HepG2 (cell line): ENCODE measurements around the gene NPPA. TPM values are rescaled to one million over a fixed set of nuclear protein-coding genes. Genes with fewer than 3 reads are reported as not detected.

Experiments used
- ATAC-seq: fragments of 200-7000 bp; cut with Tn5 transposase; 3 replicates; pipeline ENCODE4 v1.9.1; 2020; ENCODE audit warnings: mild to moderate bottlenecking, moderate library complexity
- BruUV-seq: library from RNA; stranded (reverse); fragments of 400-500 nt; replicated peaks from 2 replicates; lab custom pipeline; 2021; lab: Mats Ljungman, UMichigan
- CTCF ChIA-PET: fragments of 300-600 bp; formaldehyde crosslinking; extraction: SDS; loops from one replicate; lab custom pipeline; 2021; ENCODE audit warnings: low total read pairs, inconsistent platforms, low intra/inter-chr PET ratio; lab: Yijun Ruan, JAX
- POLR2A ChIA-PET: fragments of 350-600 bp; sonication (Branson Sonifier 250); formaldehyde crosslinking; loops from one replicate; lab custom pipeline; 2020; ENCODE audit warnings: antibody characterized with exemption, inconsistent platforms; lab: Yijun Ruan, JAX
- DNase-seq: peaks from one replicate; pipeline ENCODE4 v3.0.0-alpha.2; 2015; ENCODE audit warnings: low spot score
- FAIRE-seq: peaks from 3 replicates; lab custom pipeline; 2011; peaks lifted over from hg19 to GRCh38; lab: Jason Lieb, UNC
- H2AFZ ChIP-seq: one replicate; pipeline ENCODE4 v1.6.1; 2011; ENCODE audit warnings: low read length, inconsistent platforms
- H3K27ac ChIP-seq: fragments of 300-600 bp; 3 replicates; pipeline ENCODE4 v1.8.0; 2011; ENCODE audit warnings: mixed run types, mild to moderate bottlenecking, mixed read lengths, low read length, inconsistent platforms; ENCODE audit not compliant: insufficient read depth; ENCODE audit errors: extremely low read length
- H3K27me3 ChIP-seq, 2 experiments: fragments of 200-600 bp in 1 of 2; 2 replicates in 1 of 2; 3 replicates in 1 of 2; pipeline versions ENCODE4 v1.6.0 to v1.8.0; 2011; ENCODE audit warnings: low read length in 2 of 2, mild to moderate bottlenecking in 2 of 2, moderate library complexity in 2 of 2, inconsistent platforms in 1 of 2; ENCODE audit not compliant: insufficient read depth in 2 of 2, control insufficient read depth in 1 of 2
- H3K36me3 ChIP-seq, 2 experiments: fragments of 200-600 bp in 1 of 2; replicated peaks in 1 of 2; 2 replicates in 1 of 2; 3 replicates in 1 of 2; pipeline versions ENCODE4 v1.5.1 to v1.8.0; 2011; ENCODE audit warnings: low read length in 2 of 2, inconsistent platforms in 1 of 2; ENCODE audit not compliant: insufficient read depth in 2 of 2, control insufficient read depth in 1 of 2
- H3K4me1 ChIP-seq: 2 replicates; pipeline ENCODE4 v1.5.1; 2012; ENCODE audit warnings: low read length, inconsistent platforms; ENCODE audit not compliant: insufficient read depth
- H3K4me2 ChIP-seq: 2 replicates; pipeline ENCODE4 v1.6.0; 2011; ENCODE audit warnings: low read depth, low read length, inconsistent platforms
- H3K4me3 ChIP-seq, 3 experiments: fragments of 200-600 bp in 1 of 3; sonication (generic), shearing (Covaris generic) in 1 of 3; replicated peaks in 1 of 3; 2 replicates each; pipeline ENCODE4 v1.5.1; 2011 to 2016; ENCODE audit warnings: low read length in 3 of 3, inconsistent platforms in 2 of 3, low read depth in 2 of 3, mild to moderate bottlenecking in 2 of 3, control low read depth in 1 of 3, mixed read lengths in 1 of 3; ENCODE audit not compliant: insufficient read depth in 1 of 3
- H3K79me2 ChIP-seq: one replicate; pipeline ENCODE4 v1.6.1; 2011; ENCODE audit warnings: low read length, inconsistent platforms; ENCODE audit not compliant: insufficient read depth
- H3K9ac ChIP-seq: 2 replicates; pipeline ENCODE4 v1.6.0; 2011; ENCODE audit warnings: mild to moderate bottlenecking, low read depth, low read length, inconsistent platforms; ENCODE audit not compliant: insufficient read depth
- H3K9me3 ChIP-seq: 2 replicates; pipeline ENCODE4 v1.5.1; 2012; ENCODE audit warnings: mild to moderate bottlenecking, low read length
- H4K20me1 ChIP-seq: 2 replicates; pipeline ENCODE4 v1.6.0; 2011; ENCODE audit warnings: inconsistent platforms, mild to moderate bottlenecking, low read length, moderate library complexity; ENCODE audit not compliant: insufficient read depth
- AKAP8 ChIP-seq: sonication (generic); formaldehyde crosslinking; IDR thresholded peaks from 2 replicates; pipeline ENCODE4 v1.5.1; 2020; ENCODE audit warnings: mild to moderate bottlenecking, missing genetic modification reagents
- ATF1 ChIP-seq: IDR thresholded peaks from 2 replicates; pipeline ENCODE4 v1.6.1; 2016; ENCODE audit warnings: mild to moderate bottlenecking, control low read depth
- CBX2 ChIP-seq, 2 experiments: fragments of 200-600 bp in 1 of 2; sonication (generic); formaldehyde crosslinking in 1 of 2; IDR thresholded peaks; 2 replicates each; pipeline versions ENCODE4 v1.7.0 to v1.8.1; 2018 to 2022; ENCODE audit warnings: low read depth in 2 of 2, low read length in 1 of 2, mild to moderate bottlenecking in 1 of 2, missing genetic modification reagents in 1 of 2
- CHD4 ChIP-seq: fragments of 200-600 bp; sonication (generic); IDR thresholded peaks from 2 replicates; pipeline ENCODE4 v1.7.0; 2017; ENCODE audit warnings: mild to moderate bottlenecking, low read length, borderline replicate concordance
- IRF2 ChIP-seq: IDR thresholded peaks from 2 replicates; pipeline ENCODE4 v1.6.1; 2018; ENCODE audit warnings: missing genetic modification reagents, missing compliant biosample characterization
- KMT2B ChIP-seq: IDR thresholded peaks from 2 replicates; pipeline ENCODE4 v1.6.1; 2016; ENCODE audit warnings: missing genetic modification reagents, missing compliant biosample characterization
- PBX3 ChIP-seq: sonication (generic); formaldehyde crosslinking; IDR thresholded peaks from 2 replicates; pipeline ENCODE4 v1.8.1; 2023; ENCODE audit warnings: missing genetic modification reagents, inconsistent platforms, borderline replicate concordance
- PLSCR1 ChIP-seq: sonication (generic); formaldehyde crosslinking; IDR thresholded peaks from 2 replicates; pipeline ENCODE4 v1.5.0; 2020; ENCODE audit warnings: missing genetic modification reagents, mild to moderate bottlenecking, borderline replicate concordance
- RFX1 ChIP-seq: fragments of 450-650 bp; IDR thresholded peaks from 2 replicates; pipeline ENCODE4 v1.6.1; 2017
- SALL2 ChIP-seq: sonication (generic); formaldehyde crosslinking; IDR thresholded peaks from 2 replicates; pipeline ENCODE4 v1.8.1; 2023; ENCODE audit warnings: mild to moderate bottlenecking, missing genetic modification reagents, inconsistent platforms
- SAP130 ChIP-seq: IDR thresholded peaks from 2 replicates; pipeline ENCODE4 v1.6.1; 2016; ENCODE audit warnings: low read depth
- TOPORS ChIP-seq: sonication (generic); formaldehyde crosslinking; IDR thresholded peaks from 2 replicates; pipeline ENCODE4 v1.8.0; 2023; ENCODE audit warnings: mild to moderate bottlenecking, missing genetic modification reagents
- TSC22D2 ChIP-seq: sonication (generic); formaldehyde crosslinking; IDR thresholded peaks from 2 replicates; pipeline ENCODE4 v1.5.1; 2020; ENCODE audit warnings: missing genetic modification reagents, mild to moderate bottlenecking, borderline replicate concordance
- WIZ ChIP-seq: sonication (generic); formaldehyde crosslinking; IDR thresholded peaks from 2 replicates; pipeline ENCODE4 v1.5.1; 2020; ENCODE audit warnings: mild to moderate bottlenecking, missing genetic modification reagents
- ZNF292 ChIP-seq: sonication (generic); formaldehyde crosslinking; IDR thresholded peaks from 2 replicates; pipeline ENCODE4 v1.8.1; 2022; ENCODE audit warnings: mild to moderate bottlenecking, low read depth, missing genetic modification reagents, borderline replicate concordance
- ZNF430 ChIP-seq: sonication (generic); formaldehyde crosslinking; IDR thresholded peaks from 2 replicates; pipeline ENCODE4 v1.9.0; 2021; ENCODE audit warnings: mild to moderate bottlenecking, missing genetic modification reagents
- ZNF441 ChIP-seq: sonication (generic); formaldehyde crosslinking; IDR thresholded peaks from 2 replicates; pipeline ENCODE4 v1.7.0; 2021; ENCODE audit warnings: missing genetic modification reagents, borderline replicate concordance
- ZNF484 ChIP-seq: sonication (generic); formaldehyde crosslinking; IDR thresholded peaks from 2 replicates; pipeline ENCODE4 v1.5.1; 2020; ENCODE audit warnings: mild to moderate bottlenecking, low read depth, missing genetic modification reagents, borderline replicate concordance
- ZNF543 ChIP-seq: sonication (generic); formaldehyde crosslinking; IDR thresholded peaks from 2 replicates; pipeline ENCODE4 v1.4.0; 2020; ENCODE audit warnings: mild to moderate bottlenecking, missing genetic modification reagents
- ZNF563 ChIP-seq: sonication (generic); formaldehyde crosslinking; IDR thresholded peaks from 2 replicates; pipeline ENCODE4 v1.8.0; 2022; ENCODE audit warnings: mild to moderate bottlenecking, moderate library complexity, missing genetic modification reagents
- WGBS: methylation state at CpG from one replicate; pipeline ENCODE4 v1.1.6; 2017; ENCODE audit warnings: low lambda C conversion rate; 5-methylcytosine and 5-hydroxymethylcytosine counted together
- in situ Hi-C: cut with HindIII; loops from 2 replicates; pipeline ENCODE4 v1.10.0; 2017; ENCODE audit warnings: low pct_unique_long_range_greater_than_20kb; ENCODE audit not compliant: extremely low pct_ligation_motif_present
- intact Hi-C: fragments of 100-400 bp; cut with micrococcal nuclease; formaldehyde crosslinking; loops from one replicate; pipeline ENCODE4 v1.10.0; 2022; ENCODE audit not compliant: unreplicated experiment
- polyA plus RNA-seq, 8 experiments: library from polyadenylated mRNA; depleted of rRNA in 3 of 8; stranded (reverse) in 7 of 8; unstranded in 1 of 8; fragments of >200 nt; fragmentation: Illumina TruSeq in 4 of 8; extraction: Trizol in 4 of 8; gene quantifications; 2 replicates each; pipeline versions ENCODE4 v1.2.1 to v1.2.3, GENCODE V29; 2011 to 2016; ENCODE audit warnings: low read depth in 4 of 8, missing spikeins in 1 of 8, mixed read lengths in 1 of 8; ENCODE audit not compliant: insufficient read depth in 1 of 8
- total RNA-seq, 5 experiments: library from RNA; depleted of rRNA; stranded (reverse); fragments of >200 nt; fragmentation: Illumina TruSeq; extraction: Trizol; gene quantifications; 2 replicates each; pipeline ENCODE4 v1.2.3, GENCODE V29; 2016; ENCODE audit warnings: low read depth in 1 of 5
- TF ChIP-seq, protein P1 (sequence below): sonication (generic); formaldehyde crosslinking; IDR thresholded peaks from 2 replicates; pipeline ENCODE4 v1.8.1; 2022; ENCODE audit warnings: mild to moderate bottlenecking, missing genetic modification reagents

Gene NPPA
- total and polyA plus RNA-seq, 2 of the 13 experiments (the other 11 are each of a cell fraction or from before 2014, with no cell fraction given): not detected

DNA sequence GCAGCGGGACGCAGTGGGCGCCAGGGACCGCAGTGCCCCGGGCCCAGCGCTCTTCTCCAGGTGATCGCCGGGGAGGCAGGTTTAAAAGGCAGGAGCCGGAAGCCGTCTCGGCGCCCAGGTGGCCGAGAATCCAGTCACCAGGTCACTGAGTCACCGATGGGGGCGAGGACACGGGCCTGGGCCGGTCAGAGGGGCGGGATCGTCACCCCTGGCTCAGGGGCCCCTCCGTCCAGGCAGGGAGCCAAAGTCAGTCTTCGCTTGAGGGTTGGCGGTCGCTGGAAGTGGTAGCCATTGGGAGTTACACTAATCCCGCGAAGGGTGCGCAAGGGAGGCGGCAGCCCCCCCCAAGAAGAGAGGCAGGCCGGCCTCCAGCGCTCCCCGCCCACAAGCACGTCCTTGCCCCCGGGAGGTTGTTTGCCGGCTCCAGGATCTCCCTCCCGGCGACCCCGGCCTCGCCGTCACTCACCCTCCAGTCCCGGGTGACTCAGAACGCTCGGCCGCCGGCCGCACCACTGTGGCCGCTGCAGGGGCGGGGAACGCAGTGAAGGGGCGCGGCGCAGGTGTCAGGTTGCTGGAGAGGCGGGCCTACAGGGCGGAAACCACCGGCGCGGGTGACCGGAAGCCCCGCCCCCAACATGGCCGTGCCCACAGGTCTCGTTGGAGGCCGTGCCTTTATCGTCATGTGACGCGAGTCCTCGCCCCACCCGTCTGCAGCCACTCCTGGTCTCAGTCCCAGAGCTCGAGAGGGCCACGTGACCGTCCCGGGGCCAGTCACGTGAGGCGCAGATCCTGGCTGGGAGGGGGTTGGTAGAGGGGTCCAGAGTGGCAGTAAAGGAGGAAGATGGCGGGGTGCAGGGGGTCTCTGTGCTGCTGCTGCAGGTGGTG is 41.9 kb downstream of the NPPA start, which contains the start of the genes CLCN6 and MTHFR:
TSS of gene CLCN6 (plus strand) at position 770 of the 885 bp plus-strand sequence. CDS start at position 842, 72 bp downstream.
TSS of gene MTHFR (minus strand) at position 543 of the 885 bp plus-strand sequence. CDS start 2,848 bp downstream, outside the sequence.
- in situ Hi-C loops: no loop called here
- peak within 1 kb of the TSS; percentile 86 to 88 (median 87) for H3K4me3 ChIP-seq
- under 1% methylated on average over 22 of the region's 72 CpGs for WGBS
- peaks cover 5 to 35% of the 10 kb centered on the region in 2 experiments for H3K36me3 ChIP-seq
- ChIA-PET CTCF (no interaction called here), POLR2A (interaction anchor here (0.6 to 3.2 kb wide), 22 partner anchors 8 to 543 kb away, joined by 3 to 31 read pairs (median 5); partner anchors contain the start of genes AGTRAP, FBXO2, MFN2 and MIIP)
- ATAC-seq (peak; percentile 92), FAIRE-seq (peak; percentile 95), DNase-seq (peak; percentile 98)
- H3K4me2 ChIP-seq: peak within 1 kb of the TSS; percentile 97
- TSS peak; percentile 65 for BruUV-seq
- no peaks in the 10 kb centered on the region for H3K9me3 ChIP-seq
- no peaks in the 10 kb centered on the region; a peak in 1 of 5 replicates for H3K27me3 ChIP-seq
- H3K4me1 ChIP-seq: peaks cover 69% of the 10 kb centered on the region
- peaks cover 8% of the 10 kb centered on the region; the same call in 1 of the 2 replicates for H4K20me1 ChIP-seq
- peak within 1 kb of the TSS; percentile 94 for H3K27ac ChIP-seq
- intact Hi-C loops: no loop called here
- no peak within 1 kb of the TSS for H2AFZ ChIP-seq
- peak within 1 kb of the TSS; percentile 93 for H3K9ac ChIP-seq
- H3K79me2 ChIP-seq: peaks cover 49% of the 10 kb centered on the region
- TF ChIP-seq ZNF563 (CRISPR knock-in tag) (peak; percentile 72; the same call in 1 of the 2 replicates), TSC22D2 (CRISPR knock-in tag) (peak; percentile 46; the same call in 1 of the 2 replicates), ZNF484 (CRISPR knock-in tag) (no peak), RFX1 (no peak), TOPORS (no peak), CBX2 (IDR thresholded peaks at IDR 0.05; ENCODE audit: low read depth, low read length) (no peak), CBX2 (CRISPR knock-in tag; IDR thresholded peaks at IDR 0.05; ENCODE audit: low read depth) (peak; percentile 51; the same call in 1 of the 2 replicates), PBX3 (CRISPR knock-in tag) (no peak), SALL2 (CRISPR knock-in tag) (peak; percentile 79), WIZ (peak; percentile 81; the same call in 1 of the 2 replicates), ATF1 (CRISPR knock-in tag) (peak; percentile 89), KMT2B (CRISPR knock-in tag) (no peak; the same call in none of the 2 replicates), PLSCR1 (CRISPR knock-in tag) (no peak), ZNF543 (CRISPR knock-in tag) (peak; percentile 33), ZNF292 (CRISPR knock-in tag) (peak; percentile 32; the same call in 1 of the 2 replicates), ZNF430 (CRISPR knock-in tag) (peak; percentile 79), ZNF441 (peak; percentile 52; the same call in 1 of the 2 replicates), SAP130 (CRISPR knock-in tag) (peak; percentile 92), IRF2 (CRISPR knock-in tag) (peak; percentile 44; the same call in 1 of the 2 replicates), CHD4 (no peak), AKAP8 (peak; percentile 71; the same call in 1 of the 2 replicates)
- TF ChIP-seq, protein P1, sequence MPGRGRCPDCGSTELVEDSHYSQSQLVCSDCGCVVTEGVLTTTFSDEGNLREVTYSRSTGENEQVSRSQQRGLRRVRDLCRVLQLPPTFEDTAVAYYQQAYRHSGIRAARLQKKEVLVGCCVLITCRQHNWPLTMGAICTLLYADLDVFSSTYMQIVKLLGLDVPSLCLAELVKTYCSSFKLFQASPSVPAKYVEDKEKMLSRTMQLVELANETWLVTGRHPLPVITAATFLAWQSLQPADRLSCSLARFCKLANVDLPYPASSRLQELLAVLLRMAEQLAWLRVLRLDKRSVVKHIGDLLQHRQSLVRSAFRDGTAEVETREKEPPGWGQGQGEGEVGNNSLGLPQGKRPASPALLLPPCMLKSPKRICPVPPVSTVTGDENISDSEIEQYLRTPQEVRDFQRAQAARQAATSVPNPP (CRISPR knock-in tag): peak; percentile 54; the same call in 1 of the 2 replicates
